ENCODE results near the gene PIAS1. TPM values are rescaled to one million over a fixed set of nuclear protein-coding genes. Genes with fewer than 3 reads are reported as not detected.

PIAS1 gene
- total RNA-seq, 1 donor from 2014 or later = 8.1 TPM

- DNase-seq (ENCODE audit: low read depth, low spot score) = no peak
Measured at GRCh38 chr15:68062946-68063465, 8.9 kb downstream of the PIAS1 start.

- no peak for DNase-seq (ENCODE audit: low read depth, low spot score)
Measured at GRCh38 chr15:68063606-68064005, 9.5 kb downstream of the PIAS1 start.

GRCh38 chr15:68073576-68074288, 19.6 kb downstream of the PIAS1 start:
- no peak for DNase-seq (ENCODE audit: low read depth, low spot score)

GRCh38 chr15:68075764-68076385, 21.8 kb downstream of the PIAS1 start:
- no peak for DNase-seq (ENCODE audit: low read depth, low spot score)

GRCh38 chr15:68078365-68078764, 24.2 kb downstream of the PIAS1 start:
- no peak for DNase-seq (ENCODE audit: low read depth, low spot score)

- DNase-seq (ENCODE audit: low read depth, low spot score) = no peak
Measured at GRCh38 chr15:68080334-68080733, 26.2 kb downstream of the PIAS1 start.

- DNase-seq (ENCODE audit: low read depth, low spot score) = no peak
Measured at GRCh38 chr15:68080783-68081182, 26.7 kb downstream of the PIAS1 start.

- DNase-seq (ENCODE audit: low read depth, low spot score) = no peak
Measured at GRCh38 chr15:68081869-68082505, 27.9 kb downstream of the PIAS1 start.

- no peak for DNase-seq (ENCODE audit: low read depth, low spot score)
Measured at GRCh38 chr15:68082735-68083134, 28.6 kb downstream of the PIAS1 start.

GRCh38 chr15:68083463-68083862, 29.3 kb downstream of the PIAS1 start:
- no peak for DNase-seq (ENCODE audit: low read depth, low spot score)

GRCh38 chr15:68085052-68085451, 30.9 kb downstream of the PIAS1 start:
- no peak for DNase-seq (ENCODE audit: low read depth, low spot score)

GRCh38 chr15:68091743-68092142, 37.6 kb downstream of the PIAS1 start:
- DNase-seq (ENCODE audit: low read depth, low spot score) = no peak

GRCh38 chr15:68096099-68096498, 42.0 kb downstream of the PIAS1 start:
- no peak for DNase-seq (ENCODE audit: low read depth, low spot score)

- no peak for DNase-seq (ENCODE audit: low read depth, low spot score)
Measured at GRCh38 chr15:68097029-68097428, 42.9 kb downstream of the PIAS1 start.

- no peak for DNase-seq (ENCODE audit: low read depth, low spot score)
Measured at GRCh38 chr15:68098465-68098864, 44.4 kb downstream of the PIAS1 start.

GRCh38 chr15:68100194-68100593, 46.1 kb downstream of the PIAS1 start:
- DNase-seq (ENCODE audit: low read depth, low spot score) = no peak

GRCh38 chr15:68103603-68104002, 49.5 kb downstream of the PIAS1 start:
- no peak for DNase-seq (ENCODE audit: low read depth, low spot score)

- DNase-seq (ENCODE audit: low read depth, low spot score) = no peak
Measured at GRCh38 chr15:68106656-68107055, 52.5 kb downstream of the PIAS1 start.

GRCh38 chr15:68107142-68107541, 53.0 kb downstream of the PIAS1 start:
- no peak for DNase-seq (ENCODE audit: low read depth, low spot score)

- DNase-seq (ENCODE audit: low read depth, low spot score) = no peak
Measured at GRCh38 chr15:68112706-68113105, 58.6 kb downstream of the PIAS1 start.

GRCh38 chr15:68113273-68113672, 59.2 kb downstream of the PIAS1 start:
- DNase-seq (ENCODE audit: low read depth, low spot score) = no peak

GRCh38 chr15:68113751-68114150, 59.6 kb downstream of the PIAS1 start:
- DNase-seq (ENCODE audit: low read depth, low spot score) = no peak

- DNase-seq (ENCODE audit: low read depth, low spot score) = no peak
Measured at GRCh38 chr15:68114356-68114755, 60.2 kb downstream of the PIAS1 start.

Measured in pulmonary artery endothelial cell (primary cell).